K562 (cell line): ENCODE data around the gene CACNA1C. TPM values are rescaled to one million over a fixed set of nuclear protein-coding genes. Genes with fewer than 3 reads are reported as not detected.
A peak's percentile ranks its signal among the peaks of the same experiment; 100 is the strongest.

Experiments used
- ATAC-seq: fragments of 200-7000 bp; cut with Tn5 transposase; 3 replicates; pipeline ENCODE4 v1.9.1; 2020; ENCODE audit warnings: moderate library complexity
- BruUV-seq: library from RNA; stranded (reverse); fragments of 400-500 nt; replicated peaks from 2 replicates; lab custom pipeline; 2021; lab: Mats Ljungman, UMichigan
- CTCF ChIA-PET: fragments of 300-600 bp; formaldehyde crosslinking; extraction: SDS; loops from one replicate; lab custom pipeline; 2021; ENCODE audit warnings: low intra/inter-chr PET ratio; lab: Yijun Ruan, JAX
- POLR2A ChIA-PET: fragments of 300-600, 350-650 bp; sonication (Branson Sonifier 250); formaldehyde crosslinking; extraction: SDS; loops from one replicate; lab custom pipeline; 2021; ENCODE audit warnings: antibody characterized with exemption, inconsistent platforms; lab: Yijun Ruan, JAX
- DNase-seq, 4 experiments: peaks; one replicate each; pipeline versions ENCODE4 v3.0.0 to v3.0.0-alpha.2; 2011 to 2018; ENCODE audit warnings: low spot score in 3 of 4, mixed read lengths in 3 of 4; ENCODE audit errors: extremely low read depth in 1 of 4
- FAIRE-seq: peaks from 2 replicates; lab custom pipeline; 2011; peaks lifted over from hg19 to GRCh38; lab: Jason Lieb, UNC
- H2AFZ ChIP-seq: 2 replicates; pipeline ENCODE4 v1.6.0; 2011; ENCODE audit warnings: low read depth, low read length, control low read depth, inconsistent platforms
- H3K27ac ChIP-seq: fragments of 200-600 bp; 3 replicates; pipeline ENCODE4 v1.8.0; 2011; ENCODE audit warnings: low read depth, mild to moderate bottlenecking, control low read depth, inconsistent platforms, low read length, moderate library complexity, mixed read lengths; ENCODE audit errors: extremely low read depth
- H3K27me3 ChIP-seq, 2 experiments: fragments of 300-600 bp in 1 of 2; 2 replicates in 1 of 2; 3 replicates in 1 of 2; pipeline versions ENCODE4 v1.6.0 to v1.8.0; 2011; ENCODE audit warnings: inconsistent platforms in 2 of 2, low read length in 2 of 2, mild to moderate bottlenecking in 1 of 2, mixed read lengths in 1 of 2, moderate library complexity in 1 of 2; ENCODE audit not compliant: control insufficient read depth in 2 of 2, insufficient read depth in 2 of 2
- H3K36me3 ChIP-seq: fragments of 300-600 bp; 3 replicates; pipeline ENCODE4 v1.8.0; 2011; ENCODE audit warnings: mild to moderate bottlenecking, low read length, inconsistent platforms; ENCODE audit not compliant: control insufficient read depth, insufficient read depth
- H3K4me1 ChIP-seq, 2 experiments: fragments of 200-600 bp in 1 of 2; replicated peaks in 1 of 2; 2 replicates in 1 of 2; 3 replicates in 1 of 2; pipeline versions ENCODE4 v1.5.1 to v1.8.0; 2011; ENCODE audit warnings: inconsistent platforms in 2 of 2, low read length in 2 of 2, mild to moderate bottlenecking in 1 of 2, mixed read lengths in 1 of 2, moderate library complexity in 1 of 2; ENCODE audit not compliant: control insufficient read depth in 2 of 2, insufficient read depth in 2 of 2
- H3K4me2 ChIP-seq: 2 replicates; pipeline ENCODE4 v1.6.1; 2011; ENCODE audit warnings: low read length, control low read depth, inconsistent platforms, mixed read lengths; ENCODE audit not compliant: insufficient read depth
- H3K4me3 ChIP-seq: fragments of 200-600 bp; sonication (generic), shearing (Covaris generic); 2 replicates; pipeline ENCODE4 v1.5.1; 2016; ENCODE audit warnings: control low read depth, inconsistent platforms
- H3K79me2 ChIP-seq: fragments of 200-600 bp; 3 replicates; pipeline ENCODE4 v1.8.0; 2011; ENCODE audit warnings: low read length, inconsistent platforms; ENCODE audit not compliant: control insufficient read depth, insufficient read depth
- H3K9ac ChIP-seq, 2 experiments: 2 replicates each; pipeline versions ENCODE4 v1.6.0 to v1.6.1; 2011; ENCODE audit warnings: low read depth in 2 of 2, low read length in 2 of 2, control low read depth in 1 of 2, inconsistent platforms in 1 of 2, mild to moderate bottlenecking in 1 of 2, mixed read lengths in 1 of 2; ENCODE audit not compliant: insufficient read depth in 1 of 2
- H3K9me1 ChIP-seq: one replicate; pipeline ENCODE4 v1.6.0; 2011; ENCODE audit warnings: inconsistent platforms, mild to moderate bottlenecking, low read length, moderate library complexity; ENCODE audit not compliant: control insufficient read depth, insufficient read depth
- H3K9me3 ChIP-seq: replicated peaks from 2 replicates; pipeline ENCODE4 v1.5.1; 2011; ENCODE audit warnings: low read depth, low read length, inconsistent platforms; ENCODE audit not compliant: control insufficient read depth, insufficient read depth
- H4K20me1 ChIP-seq: replicated peaks from 2 replicates; pipeline ENCODE4 v1.6.1; 2011; ENCODE audit warnings: low read length, inconsistent platforms, mixed read lengths; ENCODE audit not compliant: control insufficient read depth, insufficient read depth
- CGGBP1 ChIP-seq: fragments of 250-450 bp; sonication (Bioruptor Pico); IDR thresholded peaks from 2 replicates; pipeline ENCODE4 v1.9.0; 2021; ENCODE audit warnings: mild to moderate bottlenecking
- ELF1 ChIP-seq: fragments of 200-800 bp; sonication (Bioruptor generic); IDR thresholded peaks from 2 replicates; pipeline ENCODE4 v1.6.1; 2016; ENCODE audit warnings: missing genetic modification characterization, missing compliant biosample characterization
- GTF2E2 ChIP-seq: fragments of 200-800 bp; sonication (Bioruptor generic); IDR thresholded peaks from 2 replicates; pipeline ENCODE4 v1.6.1; 2016; ENCODE audit warnings: missing genetic modification characterization, missing compliant biosample characterization
- NFIC ChIP-seq: fragments of 450-650 bp; IDR thresholded peaks from 2 replicates; pipeline ENCODE4 v1.6.1; 2017; ENCODE audit warnings: mild to moderate bottlenecking, inconsistent platforms
- SPI1 ChIP-seq: IDR thresholded peaks from 2 replicates; pipeline ENCODE4 v1.6.1; 2011; ENCODE audit warnings: low read depth, low read length, control low read depth, borderline replicate concordance
- ZBTB1 ChIP-seq: sonication (generic); formaldehyde crosslinking; IDR thresholded peaks from 2 replicates; pipeline ENCODE4 v1.8.1; 2023; ENCODE audit warnings: missing genetic modification reagents, low read depth, mild to moderate bottlenecking, borderline replicate concordance
- WGBS: fragments of 100-300 bp; shearing (Covaris generic); methylation state at CpG from one replicate; pipeline ENCODE4 v1.1.6; 2016; ENCODE audit warnings: low coverage, mixed read lengths; ENCODE audit not compliant: insufficient coverage; ENCODE audit errors: missing lambda C conversion rate; 5-methylcytosine and 5-hydroxymethylcytosine counted together
- in situ Hi-C: fragments of 300-500 bp; cut with MboI; formaldehyde crosslinking; loops from 4 replicates; pipeline ENCODE4 v1.15.0; 2018; ENCODE audit warnings: inconsistent platforms, mixed read lengths
- intact Hi-C: fragments of 100-400 bp; cut with micrococcal nuclease; formaldehyde crosslinking; loops from 2 replicates; pipeline ENCODE4 v1.14.2; 2022
- polyA plus RNA-seq, 8 experiments: library from polyadenylated mRNA; depleted of rRNA in 4 of 8; stranded (reverse) in 5 of 8; unstranded in 3 of 8; fragments of >200 nt; fragmentation: Nextera tagmentation in 2 of 8; fragmentation: Illumina TruSeq in 1 of 8; extraction: Ambion mirVana in 2 of 8; extraction: Trizol in 1 of 8; gene quantifications; 2 replicates each; pipeline versions ENCODE4 v1.2.1 to v1.2.3, GENCODE V29; 2011 to 2014; ENCODE audit warnings: inconsistent platforms in 1 of 8, missing spikeins in 1 of 8
- total RNA-seq, 7 experiments: library from RNA; depleted of rRNA in 6 of 7; stranded (reverse); fragments of >200 nt in 6 of 7; fragmentation: Illumina TruSeq in 2 of 7; extraction: Trizol in 2 of 7; gene quantifications; 2 replicates each; pipeline versions ENCODE4 v1.2.1 to v1.2.3, GENCODE V29; 2011 to 2021; ENCODE audit warnings: low replicate concordance in 1 of 7
- TF ChIP-seq, protein P1 (sequence below): fragments of 450-650 bp; IDR thresholded peaks from 2 replicates; pipeline ENCODE4 v1.6.1; 2016; ENCODE audit warnings: mild to moderate bottlenecking

The CACNA1C gene
- total and polyA plus RNA-seq, 9 of the 15 experiments (the other 6 are each of a cell fraction or from before 2014, with no cell fraction given), result not detected

DNA sequence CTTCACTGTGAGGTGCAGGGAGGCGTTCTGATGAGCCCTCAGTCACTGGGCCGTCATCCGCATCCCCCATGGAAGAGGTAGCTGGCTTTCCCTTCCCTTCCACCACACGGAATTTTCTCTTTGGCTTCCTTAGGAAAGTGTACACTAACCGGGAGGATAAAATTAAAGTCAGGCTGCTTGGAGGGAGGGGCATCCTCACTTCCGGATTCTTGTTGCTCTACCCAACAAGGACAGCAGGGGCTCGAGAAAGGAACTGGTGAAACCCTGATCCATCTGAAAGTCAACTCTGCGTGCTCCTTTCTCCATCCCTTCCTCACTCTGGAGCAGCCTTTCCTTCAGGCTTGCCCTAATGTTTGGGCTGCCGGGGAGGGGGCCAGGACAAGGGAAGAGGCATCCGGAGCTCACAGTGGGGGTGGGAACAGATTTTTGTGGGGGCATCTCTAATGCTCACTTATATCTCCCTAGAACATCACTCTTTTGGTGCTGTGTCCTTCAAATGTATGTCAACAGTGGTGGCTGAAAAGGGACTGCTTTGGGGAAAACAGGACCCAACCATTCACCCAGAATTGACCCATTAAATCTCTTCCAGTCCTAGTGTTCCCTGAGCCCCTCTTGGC lies 640.6 kb downstream of the CACNA1C start:
- BruUV-seq, result no TSS peak
- Histone ChIP-seq H3K36me3 (no peaks in the 10 kb centered on the region), H3K9ac (no peak overlapping the region), H3K4me1 (peaks cover 0 to 11% of the 10 kb centered on the region in 2 experiments; a peak in 2 of 5 replicates), H3K4me3 (no peak overlapping the region), H2AFZ (no peak overlapping the region), H3K79me2 (no peaks in the 10 kb centered on the region), H3K9me3 (no peaks in the 10 kb centered on the region), H3K27ac (no peak overlapping the region), H4K20me1 (no peaks in the 10 kb centered on the region), H3K4me2 (no peak overlapping the region), H3K9me1 (no peaks in the 10 kb centered on the region), H3K27me3 (peaks cover 5 to 23% of the 10 kb centered on the region in 2 experiments; a peak in 3 of 5 replicates)
- in situ Hi-C loops, result no loop called here
- no peak for FAIRE-seq
- WGBS, result 0% methylated on average over 4 of the region's 10 CpGs
- POLR2A ChIA-PET, result no interaction called here
- no peak for DNase-seq
- intact Hi-C loops, result no loop called here
- no peak for ATAC-seq
- TF ChIP-seq SPI1, result 0 out of 2 replicates have a peak, but pooled peaks have one; percentile 8
- TF ChIP-seq, protein P1, sequence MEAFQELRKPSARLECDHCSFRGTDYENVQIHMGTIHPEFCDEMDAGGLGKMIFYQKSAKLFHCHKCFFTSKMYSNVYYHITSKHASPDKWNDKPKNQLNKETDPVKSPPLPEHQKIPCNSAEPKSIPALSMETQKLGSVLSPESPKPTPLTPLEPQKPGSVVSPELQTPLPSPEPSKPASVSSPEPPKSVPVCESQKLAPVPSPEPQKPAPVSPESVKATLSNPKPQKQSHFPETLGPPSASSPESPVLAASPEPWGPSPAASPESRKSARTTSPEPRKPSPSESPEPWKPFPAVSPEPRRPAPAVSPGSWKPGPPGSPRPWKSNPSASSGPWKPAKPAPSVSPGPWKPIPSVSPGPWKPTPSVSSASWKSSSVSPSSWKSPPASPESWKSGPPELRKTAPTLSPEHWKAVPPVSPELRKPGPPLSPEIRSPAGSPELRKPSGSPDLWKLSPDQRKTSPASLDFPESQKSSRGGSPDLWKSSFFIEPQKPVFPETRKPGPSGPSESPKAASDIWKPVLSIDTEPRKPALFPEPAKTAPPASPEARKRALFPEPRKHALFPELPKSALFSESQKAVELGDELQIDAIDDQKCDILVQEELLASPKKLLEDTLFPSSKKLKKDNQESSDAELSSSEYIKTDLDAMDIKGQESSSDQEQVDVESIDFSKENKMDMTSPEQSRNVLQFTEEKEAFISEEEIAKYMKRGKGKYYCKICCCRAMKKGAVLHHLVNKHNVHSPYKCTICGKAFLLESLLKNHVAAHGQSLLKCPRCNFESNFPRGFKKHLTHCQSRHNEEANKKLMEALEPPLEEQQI, result no peak
- peak; percentile 41; the same call in 1 of the 2 replicates for TF ChIP-seq ELF1
- no peak for TF ChIP-seq CGGBP1 (CRISPR knock-in tag)
- TF ChIP-seq ZBTB1 (CRISPR knock-in tag), result no peak
- TF ChIP-seq GTF2E2, result no peak
- TF ChIP-seq NFIC, result no peak
- CTCF ChIA-PET, result no interaction called here
